ENCODE measurements around the gene IER3IP1. TPM values are rescaled to one million over a fixed set of nuclear protein-coding genes. Genes with fewer than 3 reads are reported as not detected.
"Not testable (repeated sequence)": the region's sequence is repeated elsewhere in the genome, so short reads cannot be mapped to it uniquely, and the experiment has no call there.

Gene IER3IP1
- 51.6 and 51.9 TPM in 2 replicates for total RNA-seq (2014; rRNA removed; shearing (Covaris generic))

GRCh38 chr18:47175898-47176575 lies at the start of gene IER3IP1:
Gene IER3IP1, minus strand, starts transcription at chr18:47176364. Its CDS starts 87 bp downstream, at chr18:47176277.
- DNase-seq (ENCODE audit: low spot score), result peak; percentile 80

- DNase-seq (ENCODE audit: low spot score), result peak; percentile 63
Measured at GRCh38 chr18:47215554-47216138, 39.5 kb upstream of the IER3IP1 start.

- DNase-seq (ENCODE audit: low spot score), result no peak
Measured at GRCh38 chr18:47209171-47209570, 33.0 kb upstream of the IER3IP1 start.

- no peak for DNase-seq (ENCODE audit: low spot score)
Measured at GRCh38 chr18:47206945-47207637, 30.9 kb upstream of the IER3IP1 start.

- DNase-seq (ENCODE audit: low spot score), result no peak
Measured at GRCh38 chr18:47204908-47205522, 28.9 kb upstream of the IER3IP1 start.

- no peak for DNase-seq (ENCODE audit: low spot score)
Measured at GRCh38 chr18:47203626-47204464, 27.7 kb upstream of the IER3IP1 start.

GRCh38 chr18:47195961-47196360 lies 19.8 kb upstream of the IER3IP1 start:
- not testable (repeated sequence) for DNase-seq (ENCODE audit: low spot score)

- DNase-seq (ENCODE audit: low spot score), result peak; percentile 23
Measured at GRCh38 chr18:47191961-47192360, 15.8 kb upstream of the IER3IP1 start.

- DNase-seq (ENCODE audit: low spot score), result no peak
Measured at GRCh38 chr18:47187721-47188120, 11.6 kb upstream of the IER3IP1 start.

GRCh38 chr18:47184419-47185050 lies 8.4 kb upstream of the IER3IP1 start:
- DNase-seq (ENCODE audit: low spot score), result peak; percentile 96

- not testable (repeated sequence) for DNase-seq (ENCODE audit: low spot score)
Measured at GRCh38 chr18:47182156-47182555, 6.0 kb upstream of the IER3IP1 start.

GRCh38 chr18:47180765-47181164 lies 4.6 kb upstream of the IER3IP1 start:
- DNase-seq (ENCODE audit: low spot score), result no peak

GRCh38 chr18:47179520-47179919 lies 3.4 kb upstream of the IER3IP1 start:
- no peak for DNase-seq (ENCODE audit: low spot score)

GRCh38 chr18:47175283-47175897 lies 774 bp downstream of the IER3IP1 start:
- no peak for DNase-seq (ENCODE audit: low spot score)

GRCh38 chr18:47174545-47175116 lies 1.5 kb downstream of the IER3IP1 start:
- no peak for DNase-seq (ENCODE audit: low spot score)

GRCh38 chr18:47172476-47172875 lies 3.7 kb downstream of the IER3IP1 start:
- no peak for DNase-seq (ENCODE audit: low spot score)

GRCh38 chr18:47168913-47169312 lies 7.3 kb downstream of the IER3IP1 start:
- peak; percentile 27 for DNase-seq (ENCODE audit: low spot score)

GRCh38 chr18:47168509-47168908 lies 7.7 kb downstream of the IER3IP1 start:
- DNase-seq (ENCODE audit: low spot score), result no peak

GRCh38 chr18:47166294-47166693 lies 9.9 kb downstream of the IER3IP1 start:
- no peak for DNase-seq (ENCODE audit: low spot score)

GRCh38 chr18:47163241-47163640 lies 12.9 kb downstream of the IER3IP1 start:
- DNase-seq (ENCODE audit: low spot score), result no peak

All from H4 (cell line).